GM10266 (cell line): ENCODE results near the gene RRH.
"Not testable (repeated sequence)": the region's sequence is repeated elsewhere in the genome, so short reads cannot be mapped to it uniquely, and the experiment has no call there.

ENCODE experiments used
- DNase-seq: peaks from one replicate; pipeline ENCODE4 v3.0.0; 2012; ENCODE audit errors: extremely low spot score
- CTCF ChIP-seq: IDR thresholded peaks from 2 replicates; pipeline ENCODE4 v1.5.1; 2012; ENCODE audit warnings: mild to moderate bottlenecking, low read depth; ENCODE audit not compliant: control insufficient read depth, insufficient read depth; ENCODE audit errors: missing control alignments

RRH gene

GRCh38 chr4:109864134-109864533, 36.4 kb downstream of the RRH start:
- no peak for TF ChIP-seq CTCF
- DNase-seq = no peak

GRCh38 chr4:109870061-109870460, 42.3 kb downstream of the RRH start:
- no peak for DNase-seq
- no peak for TF ChIP-seq CTCF

GRCh38 chr4:109872065-109872464, 44.3 kb downstream of the RRH start:
- TF ChIP-seq CTCF = no peak
- no peak for DNase-seq

GRCh38 chr4:109872950-109873656, 45.3 kb downstream of the RRH start:
- TF ChIP-seq CTCF = no peak
- no peak for DNase-seq

- no peak for TF ChIP-seq CTCF
- DNase-seq = no peak
Observed at GRCh38 chr4:109873791-109874514, 46.2 kb downstream of the RRH start.

GRCh38 chr4:109875106-109875505, 47.3 kb downstream of the RRH start:
- no peak for DNase-seq
- no peak for TF ChIP-seq CTCF

GRCh38 chr4:109875553-109875952, 47.8 kb downstream of the RRH start:
- not testable (repeated sequence) for DNase-seq

GRCh38 chr4:109876634-109877265, 49.0 kb downstream of the RRH start:
- DNase-seq = no peak
- TF ChIP-seq CTCF = no peak
